ENCODE data around the gene VEZT.
"Not testable (repeated sequence)": the region's sequence is repeated elsewhere in the genome, so short reads cannot be mapped to it uniquely, and the experiment has no call there.

VEZT gene

GRCh38 chr12:95258151-95258550 lies 40.5 kb downstream of the VEZT start:
- no peak for FAIRE-seq

DNA sequence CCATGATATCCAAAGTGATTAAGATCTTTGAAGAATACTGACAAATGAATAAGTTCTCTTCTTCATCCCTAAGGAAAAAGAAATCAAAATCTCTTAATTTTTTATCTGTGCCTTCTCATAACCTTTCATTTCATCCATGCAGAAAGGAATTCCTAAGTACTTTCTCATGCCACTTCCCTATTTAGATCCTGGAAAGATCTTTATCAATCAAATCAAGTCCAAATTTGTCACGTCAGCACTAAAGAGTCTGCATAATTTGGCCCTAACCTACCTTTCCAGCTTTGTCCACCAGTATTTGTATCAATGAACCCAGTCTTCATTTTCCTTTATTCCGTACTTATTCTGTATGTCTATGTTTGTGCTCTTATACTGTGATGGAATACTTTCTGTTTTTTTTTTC lies 41.2 kb downstream of the VEZT start:
- no peak for FAIRE-seq

DNA sequence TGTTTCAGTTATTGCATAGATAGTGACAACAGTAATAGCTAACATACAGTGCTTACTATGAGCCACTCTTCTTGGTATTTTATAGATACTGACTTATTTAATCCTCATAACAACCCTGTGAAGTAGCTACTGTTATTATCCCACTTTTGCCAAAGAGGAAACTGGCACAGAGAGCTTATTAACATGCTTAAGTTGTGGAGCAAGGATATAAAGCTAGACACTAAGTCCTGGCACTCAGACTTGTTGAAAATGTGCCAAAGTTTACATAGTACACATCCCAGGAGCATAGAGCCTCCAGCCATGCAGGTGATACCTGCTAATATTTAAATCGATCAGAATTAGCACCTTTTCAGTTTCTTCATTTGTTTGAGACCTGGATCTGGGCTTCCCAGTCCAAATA lies 41.8 kb downstream of the VEZT start:
- no peak for FAIRE-seq

DNA sequence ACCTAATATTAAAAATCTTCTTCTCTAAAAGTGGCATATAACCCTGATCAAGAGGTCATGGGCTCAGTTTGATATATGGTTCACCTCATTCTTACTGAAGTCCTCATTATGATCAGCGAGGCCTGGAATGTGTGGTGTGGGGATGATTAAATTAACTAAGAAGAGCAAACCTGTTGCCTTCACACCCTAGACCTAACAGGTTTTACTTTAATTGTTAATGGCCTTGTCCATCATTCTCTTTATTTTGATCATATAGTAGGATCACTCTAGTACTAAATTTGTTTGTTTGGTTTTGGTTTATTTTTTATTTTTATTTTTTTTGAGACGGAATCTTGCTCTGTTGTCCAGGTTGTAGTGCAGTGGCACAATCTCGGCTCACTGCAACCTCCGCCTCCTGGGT lies 43.5 kb downstream of the VEZT start:
- FAIRE-seq = no peak

DNA sequence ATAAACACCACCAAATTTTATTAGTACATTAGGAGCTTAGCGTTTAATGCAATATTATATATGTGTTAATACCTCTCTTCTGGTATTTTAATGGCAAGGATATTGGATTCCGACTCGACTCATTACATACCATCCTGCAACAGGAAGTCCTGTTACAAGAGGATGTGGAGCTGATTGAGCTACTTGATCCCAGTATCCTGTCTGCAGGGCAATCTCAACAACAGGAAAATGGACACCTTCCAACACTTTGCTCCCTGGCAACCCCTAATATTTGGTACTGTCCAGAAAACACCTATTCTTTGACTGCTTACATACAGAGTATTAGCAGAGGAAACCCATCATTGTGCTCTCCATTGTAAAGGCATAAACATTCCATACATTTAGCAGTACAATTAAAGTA lies 45.2 kb downstream of the VEZT start:
- FAIRE-seq = no peak

- FAIRE-seq = no peak
Observed at GRCh38 chr12:95265765-95266164, 48.2 kb downstream of the VEZT start.

DNA sequence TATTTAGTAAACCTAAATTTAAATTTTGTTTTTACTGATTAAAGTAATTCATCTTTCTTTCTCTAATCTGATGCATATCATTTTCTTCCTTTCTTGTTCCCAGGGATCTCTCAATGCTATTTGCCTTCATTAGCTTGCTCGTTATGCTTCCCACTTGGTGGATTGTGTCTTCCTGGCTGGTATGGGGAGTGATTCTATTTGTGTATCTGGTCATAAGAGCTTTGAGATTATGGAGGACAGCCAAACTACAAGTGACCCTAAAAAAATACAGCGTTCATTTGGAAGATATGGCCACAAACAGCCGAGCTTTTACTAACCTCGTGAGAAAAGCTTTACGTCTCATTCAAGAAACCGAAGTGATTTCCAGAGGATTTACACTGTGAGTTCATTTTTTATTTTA lies 48.6 kb downstream of the VEZT start:
- no peak for FAIRE-seq

- no peak for FAIRE-seq
Observed at GRCh38 chr12:95269892-95270291, 52.3 kb downstream of the VEZT start.

DNA sequence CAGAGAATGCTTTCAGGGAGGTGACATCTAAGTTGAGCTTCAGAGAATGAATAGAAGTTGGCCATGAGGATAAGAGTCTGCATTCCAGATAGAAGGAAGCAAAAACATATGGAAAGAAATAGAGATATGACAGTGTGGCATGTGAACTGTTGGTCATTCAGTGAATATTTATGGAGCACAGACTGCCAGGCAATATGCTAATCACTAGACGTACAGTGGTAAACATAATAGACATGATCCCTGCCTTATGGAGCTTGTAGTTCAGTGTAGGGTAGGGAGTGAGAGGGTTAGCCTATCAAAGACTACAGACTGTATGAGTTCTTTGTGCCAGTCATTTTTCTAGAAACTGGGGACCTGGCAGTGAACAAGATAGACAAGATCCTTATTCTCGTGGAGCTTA lies 53.9 kb downstream of the VEZT start:
- FAIRE-seq = no peak

DNA sequence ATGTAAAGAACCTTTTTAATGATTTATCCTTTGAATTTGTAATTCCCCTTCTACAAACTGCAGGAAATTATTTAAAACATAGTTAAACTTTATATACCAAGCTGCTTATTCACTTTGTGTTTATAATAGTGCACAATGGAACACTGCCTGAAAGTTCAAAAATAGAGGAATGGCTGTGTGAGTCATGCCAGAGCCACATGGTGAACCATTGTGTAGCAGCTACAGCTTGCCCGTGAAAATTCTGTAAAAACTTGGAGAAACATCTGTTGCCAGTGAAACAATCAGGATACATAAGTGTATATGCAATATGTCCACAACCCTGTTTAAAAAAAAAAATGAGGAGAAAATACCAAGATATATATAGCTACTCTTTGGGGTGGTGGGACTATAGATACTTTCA lies 59.5 kb downstream of the VEZT start:
- FAIRE-seq = no peak

- FAIRE-seq = no peak
Observed at GRCh38 chr12:95279856-95280255, 62.2 kb downstream of the VEZT start.

DNA sequence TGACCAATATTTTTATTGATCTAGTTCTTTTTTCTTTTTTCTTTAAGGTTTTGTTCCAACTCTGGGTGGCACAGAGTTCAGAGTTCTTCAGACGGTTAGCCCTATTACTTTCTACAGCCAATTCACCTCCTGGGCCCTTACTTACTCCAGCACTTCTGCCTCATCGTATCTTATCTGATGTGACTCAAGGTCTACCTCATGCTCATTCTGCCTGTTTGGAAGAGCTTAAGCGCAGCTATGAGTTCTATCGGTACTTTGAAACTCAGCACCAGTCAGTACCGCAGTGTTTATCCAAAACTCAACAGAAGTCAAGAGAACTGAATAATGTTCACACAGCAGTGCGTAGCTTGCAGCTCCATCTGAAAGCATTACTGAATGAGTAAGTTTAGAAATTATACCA lies 64.7 kb downstream of the VEZT start:
- FAIRE-seq = no peak

- FAIRE-seq = no peak
Observed at GRCh38 chr12:95283371-95283770, 65.8 kb downstream of the VEZT start.

DNA sequence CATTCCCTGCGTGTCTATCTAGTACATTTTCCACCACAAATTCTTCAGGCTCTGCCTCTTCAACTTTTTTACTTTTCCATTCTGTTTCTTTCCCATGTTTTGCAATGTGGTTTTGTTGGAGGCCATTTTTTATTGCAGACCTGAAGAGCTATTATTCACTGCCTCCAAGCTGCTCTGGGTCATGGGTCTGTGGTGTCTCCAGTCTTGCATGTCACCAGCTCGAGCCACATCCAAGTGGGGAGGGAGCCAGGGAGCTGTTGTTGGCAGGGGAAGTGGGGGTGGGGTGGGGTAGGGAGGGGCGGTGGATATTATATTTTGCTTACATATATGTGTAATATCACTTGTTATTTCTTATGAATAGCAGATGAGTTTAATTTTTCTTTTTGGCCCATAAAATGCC lies 69.1 kb downstream of the VEZT start:
- FAIRE-seq = no peak

DNA sequence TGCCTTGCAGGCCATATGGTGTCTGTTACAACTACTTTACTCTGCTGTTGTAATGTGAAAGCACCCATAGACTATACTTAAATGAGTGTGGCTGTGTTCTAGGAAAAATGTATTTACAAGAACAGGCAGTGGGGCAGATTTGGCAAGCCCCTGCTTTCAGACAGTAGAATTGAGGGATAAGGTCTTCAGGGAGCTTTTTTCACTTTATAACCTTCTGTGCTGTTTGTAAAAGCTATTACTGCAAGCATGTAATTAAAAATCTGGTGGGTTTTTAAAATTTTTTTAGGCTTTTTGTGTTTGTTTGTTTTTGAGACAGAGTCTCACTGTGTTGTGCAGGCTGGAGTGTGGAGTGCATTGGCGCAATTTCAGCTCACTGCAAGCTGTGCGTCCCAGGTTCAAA lies 73.9 kb downstream of the VEZT start:
- no peak for FAIRE-seq

DNA sequence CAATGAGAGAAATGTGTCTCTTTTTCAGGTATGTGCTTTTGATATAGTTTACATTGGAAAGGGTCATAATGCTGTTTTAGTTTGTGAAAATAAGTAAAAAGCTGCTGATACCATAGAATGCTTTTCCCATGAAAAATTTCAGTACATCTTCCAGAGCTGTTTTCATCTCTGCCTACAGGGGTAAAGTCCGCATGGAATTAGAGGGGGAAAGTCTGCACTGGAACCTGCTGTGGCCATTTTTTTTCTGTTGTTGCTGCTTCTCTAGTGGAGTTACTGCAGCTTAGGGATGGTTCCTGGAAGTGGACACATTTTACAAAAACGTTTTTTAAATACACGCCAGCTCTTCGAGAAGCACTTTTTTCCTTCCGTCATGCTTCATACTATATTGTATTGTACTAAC lies 81.3 kb downstream of the VEZT start:
- FAIRE-seq = no peak

GRCh38 chr12:95300286-95300685 lies 82.7 kb downstream of the VEZT start:
- FAIRE-seq = no peak

- no peak for FAIRE-seq
Observed at GRCh38 chr12:95303476-95303875, 85.9 kb downstream of the VEZT start.

DNA sequence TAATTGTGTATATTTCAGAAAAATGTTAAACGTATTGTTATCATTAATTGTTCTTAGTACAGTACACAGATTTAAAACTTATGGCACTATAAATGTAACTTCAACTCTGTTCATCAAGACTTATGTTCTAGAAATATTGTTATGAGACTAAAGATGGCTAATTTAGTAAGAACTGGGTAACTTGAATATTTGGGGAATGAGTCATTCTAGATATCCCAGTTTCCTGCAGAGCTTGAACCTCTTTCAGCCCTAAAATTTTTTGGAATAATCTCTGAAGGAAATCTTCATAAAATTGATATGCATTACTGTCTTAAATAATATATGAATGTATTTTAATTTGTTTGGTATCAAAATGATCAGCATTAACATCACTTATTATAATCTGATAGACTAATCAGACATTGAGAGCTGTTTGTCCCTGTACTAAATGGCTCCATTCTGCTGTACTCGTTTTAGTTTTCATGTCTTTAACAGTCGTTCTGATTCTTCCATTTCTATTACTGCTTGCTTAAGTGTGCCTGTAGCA lies 87.1 kb downstream of the VEZT start:
- no peak for FAIRE-seq

- no peak for FAIRE-seq
Observed at GRCh38 chr12:95312656-95313055, 95.0 kb downstream of the VEZT start.

DNA sequence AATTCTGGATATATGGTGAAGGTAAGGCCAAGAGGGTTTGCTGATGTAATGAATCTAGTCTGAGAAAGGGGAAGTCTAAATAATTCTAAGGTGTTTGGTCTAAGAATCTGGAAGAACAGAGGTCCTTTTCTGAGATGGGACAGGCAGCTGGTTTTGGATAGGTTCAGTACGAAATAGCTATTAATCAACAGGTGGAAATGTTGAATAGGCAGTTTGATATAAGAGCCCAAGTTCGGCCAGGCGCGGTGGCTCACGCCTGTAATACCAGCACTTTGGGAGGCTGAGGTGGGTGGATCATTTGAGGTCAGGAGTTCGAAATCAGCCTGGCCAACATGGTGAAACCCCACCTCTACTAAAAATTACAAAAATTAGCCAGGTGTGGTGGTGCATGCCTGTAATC lies 97.1 kb downstream of the VEZT start:
- FAIRE-seq = not testable (repeated sequence)

GRCh38 chr12:95316798-95317197 lies 99.2 kb downstream of the VEZT start:
- FAIRE-seq = no peak

GRCh38 chr12:95318071-95318545 lies 100.5 kb downstream of the VEZT start:
- FAIRE-seq = no peak

DNA sequence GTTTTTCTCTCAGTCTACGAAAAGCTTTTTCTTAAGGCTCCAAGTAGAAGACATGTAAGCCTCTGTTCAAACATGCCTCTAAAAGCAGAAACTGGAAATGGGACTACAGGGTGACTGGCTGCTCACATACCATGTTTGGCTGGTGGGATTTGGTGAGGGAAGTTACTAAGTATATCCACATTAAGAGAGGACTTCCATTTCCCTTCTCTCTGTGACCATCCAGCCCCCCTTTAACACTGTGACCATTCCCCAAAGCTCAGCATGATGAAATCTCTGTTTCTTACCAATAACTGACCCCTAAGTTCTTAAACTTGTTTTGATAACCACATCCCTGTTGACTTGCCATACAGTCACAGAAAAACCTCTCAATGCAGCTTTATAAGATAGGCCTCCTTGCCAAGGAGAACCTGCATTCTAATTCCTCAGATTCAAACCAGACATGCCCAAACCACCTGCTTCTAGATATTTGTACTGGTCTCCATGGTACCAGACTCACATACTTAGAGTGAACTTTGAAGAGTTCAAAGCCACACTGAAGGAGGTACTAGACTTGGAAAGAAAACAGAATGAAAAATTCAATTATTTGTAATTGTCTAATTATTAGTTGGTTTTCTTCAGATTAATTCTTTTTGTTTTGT lies 102.2 kb downstream of the VEZT start:
- FAIRE-seq = no peak

Data from colon (tissue), 2 donors.